ENCODE data around the gene SEMA5A. TPM values are rescaled to one million over a fixed set of nuclear protein-coding genes. Genes with fewer than 3 reads are reported as not detected.

Gene SEMA5A
- total and polyA plus RNA-seq, 2 of the 8 experiments (the other 6 are each of a cell fraction or from before 2014, with no cell fraction given), result 5.3 to 8.9 TPM

GRCh38 chr5:9082996-9083395 is 462.9 kb downstream of the SEMA5A start:
- Histone ChIP-seq H2AK5ac (ENCODE audit: low read depth, low read length) (no peak overlapping the region), H4K5ac (ENCODE audit: insufficient read length, low read depth, low read length) (no peak overlapping the region), H3K79me2 (ENCODE audit: control insufficient read depth in 1 of 2, insufficient read depth in 2 of 2, low read length in 2 of 2) (no peaks in the 10 kb centered on the region), H2BK12ac (ENCODE audit: low read depth, low read length) (no peak overlapping the region), H3K79me1 (ENCODE audit: low read depth, low read length) (no peaks in the 10 kb centered on the region), H4K91ac (replicated peaks; ENCODE audit: insufficient read length, low read length) (no peak overlapping the region), H3K18ac (ENCODE audit: extremely low read depth, low read length) (no peak overlapping the region), H3K4me1 (replicated peaks in 1 of 4; ENCODE audit: control insufficient read depth in 3 of 4, insufficient read depth in 4 of 4, low read length in 3 of 4) (no peaks in the 10 kb centered on the region), H3K27me3 (replicated peaks in 1 of 4; ENCODE audit: control insufficient read depth in 3 of 4, extremely low read depth in 1 of 4, insufficient read depth in 3 of 4, low read length in 3 of 4) (no peaks in the 10 kb centered on the region), H3K9ac (replicated peaks in 1 of 4; ENCODE audit: extremely low read depth in 1 of 4, low read depth in 3 of 4, low read length in 3 of 4) (no peak overlapping the region), H3K4me2 (ENCODE audit: insufficient read depth in 1 of 2, low read depth in 2 of 2, low read length in 2 of 2) (no peak overlapping the region), H2AFZ (ENCODE audit: low read length) (no peak overlapping the region), H2BK5ac (ENCODE audit: low read depth, low read length) (no peak overlapping the region), H3K14ac (ENCODE audit: insufficient read length) (no peak overlapping the region), H3K27ac (ENCODE audit: low read depth, low read length) (no peak overlapping the region), H2BK15ac (ENCODE audit: low read length) (no peak overlapping the region), H3K23ac (ENCODE audit: insufficient read length) (no peak overlapping the region), H3K36me3 (ENCODE audit: control insufficient read depth in 2 of 4, insufficient read depth in 4 of 4, low read length in 3 of 4) (no peaks in the 10 kb centered on the region), H4K20me1 (replicated peaks in 1 of 2; ENCODE audit: control insufficient read depth in 1 of 2, insufficient read depth in 2 of 2, low read length in 2 of 2) (no peaks in the 10 kb centered on the region), H3K9me3 (ENCODE audit: insufficient read depth in 2 of 2, low read depth in 1 of 2, low read length in 1 of 2) (peaks cover 8 to 9% of the 10 kb centered on the region in 2 experiments; a peak in 3 of 4 replicates), H4K8ac (ENCODE audit: extremely low read depth, insufficient read depth, low read length) (no peak overlapping the region), H3K4ac (replicated peaks; ENCODE audit: insufficient read length, low read depth, low read length) (no peak overlapping the region), H3K56ac (replicated peaks; ENCODE audit: insufficient read length, low read depth, low read length) (no peak overlapping the region), H3K23me2 (ENCODE audit: low read depth, low read length) (no peaks in the 10 kb centered on the region), H2BK20ac (ENCODE audit: low read length) (no peak overlapping the region), H3K4me3 (ENCODE audit: extremely low read depth in 1 of 4, insufficient read depth in 2 of 4, low read depth in 3 of 4, low read length in 4 of 4) (no peak overlapping the region), H2BK120ac (replicated peaks; ENCODE audit: low read depth, low read length) (no peak overlapping the region)
- 96% methylated on average over 1 of the region's 1 CpG; no CpG with 5 or more reads in 1 of the 2 experiments for WGBS, 2 experiments (ENCODE audit: extremely low coverage in 1 of 2, insufficient coverage in 1 of 2, insufficient read length in 1 of 2, insufficient replicate concordance in 2 of 2, low coverage in 1 of 2, low lambda C conversion rate in 2 of 2, missing lambda C conversion rate in 1 of 2)
- DNase-seq (ENCODE audit: low read depth in 1 of 2, low spot score in 2 of 2), result no peak
- ChIA-PET POLR2A (ENCODE audit: partially characterized antibody) (no interaction called here), CTCF (ENCODE audit: partially characterized antibody) (no interaction called here)
- no peak for FAIRE-seq
- TF ChIP-seq KDM1A (IDR thresholded peaks at IDR 0.05; ENCODE audit: borderline replicate concordance, low read length) (no peak), RFX5 (IDR thresholded peaks at IDR 0.05; ENCODE audit: borderline replicate concordance, low read depth, low read length) (no peak), GABPA (IDR thresholded peaks at IDR 0.05; ENCODE audit: borderline replicate concordance, insufficient read depth, low read length) (no peak), RXRA (IDR thresholded peaks at IDR 0.05; ENCODE audit: insufficient read depth, low read depth, low read length) (no peak), EZH2 (IDR thresholded peaks at IDR 0.05; ENCODE audit: low read depth, low read length, severe bottlenecking) (no peak), RNF2 (IDR thresholded peaks at IDR 0.05; ENCODE audit: borderline replicate concordance, low read depth, low read length, missing control alignments, poor library complexity, severe bottlenecking) (no peak), RBBP5 (IDR thresholded peaks at IDR 0.05; ENCODE audit: borderline replicate concordance, low read depth, low read length) (no peak), SIRT6 (IDR thresholded peaks at IDR 0.05; ENCODE audit: low read length) (no peak), KDM5A (IDR thresholded peaks at IDR 0.05; ENCODE audit: low read length) (no peak), TCF12 (IDR thresholded peaks at IDR 0.05; ENCODE audit: low read depth, low read length) (no peak), HDAC2 (IDR thresholded peaks at IDR 0.05; ENCODE audit: borderline replicate concordance in 1 of 2, low read depth in 2 of 2, low read length in 2 of 2) (no peak), JUN (IDR thresholded peaks at IDR 0.05; ENCODE audit: low read depth, low read length) (no peak), SIN3A (conservative IDR thresholded peaks at IDR 0.05 in 1 of 2, IDR thresholded peaks at IDR 0.05 in 1 of 2; ENCODE audit: low read depth in 1 of 2, low read length in 2 of 2) (no peak), EGR1 (IDR thresholded peaks at IDR 0.05; ENCODE audit: borderline replicate concordance, low read depth, low read length) (no peak)

All from H1 (cell line).